ENCODE data around the gene MX2.
"Not testable (repeated sequence)": the region's sequence is repeated elsewhere in the genome, so short reads cannot be mapped to it uniquely, and the experiment has no call there.

Gene MX2

DNA sequence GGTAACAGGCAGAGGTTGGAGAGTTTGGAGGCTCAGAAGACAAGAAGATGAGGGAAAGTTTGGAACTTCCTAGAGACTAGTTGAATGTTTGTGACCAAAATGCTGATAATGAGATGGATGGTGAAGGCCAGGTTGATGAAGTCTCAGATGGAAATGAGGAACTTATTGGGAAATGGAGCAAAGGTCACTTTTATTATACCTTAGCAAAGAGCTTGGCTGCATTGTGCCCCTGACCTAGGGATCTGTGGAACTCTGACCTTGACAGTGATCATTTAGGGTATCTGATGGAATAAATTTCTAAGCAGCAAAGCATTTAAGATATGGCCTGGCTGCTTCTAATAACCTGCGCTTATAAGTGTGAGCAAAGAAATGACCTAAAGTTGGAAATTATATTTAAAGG is 28.1 kb upstream of the MX2 start:
- H3K4me3 ChIP-seq (ENCODE audit: low read length), result no peak overlapping the region
- DNase-seq (ENCODE audit: low read depth, low spot score), result no peak

- no peak overlapping the region for H3K4me3 ChIP-seq (ENCODE audit: low read length)
- no peak for DNase-seq (ENCODE audit: low read depth, low spot score)
Measured at GRCh38 chr21:41337515-41337914, 24.3 kb upstream of the MX2 start.

- no peak overlapping the region for H3K4me3 ChIP-seq (ENCODE audit: low read length)
- no peak for DNase-seq (ENCODE audit: low read depth, low spot score)
Measured at GRCh38 chr21:41338455-41338854, 23.4 kb upstream of the MX2 start.

GRCh38 chr21:41342035-41342434 is 19.8 kb upstream of the MX2 start:
- no peak for DNase-seq (ENCODE audit: low read depth, low spot score)

DNA sequence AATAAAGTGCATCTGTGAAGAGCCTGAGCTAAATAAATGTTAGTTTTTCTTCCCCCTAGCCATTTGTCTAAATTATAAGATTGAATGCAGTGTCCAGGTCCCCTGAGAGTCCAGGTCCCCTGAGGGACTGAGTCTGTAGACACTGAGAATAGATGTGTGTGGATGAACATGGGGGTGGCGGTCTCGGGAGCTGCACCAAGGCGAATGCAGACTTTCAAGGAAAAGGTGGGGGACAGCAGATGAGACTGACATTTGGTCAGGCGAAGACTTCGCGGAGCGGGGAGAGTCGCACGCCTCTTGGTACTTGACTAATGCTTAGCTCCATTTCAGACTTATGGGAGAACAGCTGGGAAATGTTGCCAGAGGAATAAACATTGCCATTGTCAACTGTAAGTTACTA is 17.7 kb upstream of the MX2 start:
- H3K4me3 ChIP-seq (ENCODE audit: low read length), result no peak overlapping the region
- no peak for DNase-seq (ENCODE audit: low read depth, low spot score)

More at GRCh38 chr21:41342035-41342434, 19.8 kb upstream of the MX2 start:
- no peak overlapping the region for H3K4me3 ChIP-seq (ENCODE audit: low read length)

DNA sequence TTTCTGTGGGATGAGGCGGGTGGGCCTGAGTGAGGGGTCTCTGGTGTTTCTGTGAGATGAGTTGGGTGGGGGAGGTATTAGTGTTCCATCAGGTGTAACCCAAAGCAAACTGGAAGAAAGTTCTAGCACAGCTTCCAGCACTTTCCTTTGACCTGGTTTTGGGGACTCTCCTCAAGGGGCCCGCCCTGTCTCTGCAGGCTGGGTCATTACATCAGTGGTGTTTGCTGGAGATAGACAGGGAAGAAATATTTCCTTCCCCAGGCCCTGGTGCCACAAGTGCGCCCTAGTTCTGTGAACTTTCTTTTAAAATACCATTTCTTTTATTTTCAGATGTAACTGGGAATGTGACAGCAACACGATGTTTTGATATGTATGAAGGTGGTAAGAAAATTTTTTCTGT is 16.5 kb upstream of the MX2 start:
- no peak for DNase-seq (ENCODE audit: low read depth, low spot score)
- H3K4me3 ChIP-seq (ENCODE audit: low read length), result no peak overlapping the region

- no peak overlapping the region for H3K4me3 ChIP-seq (ENCODE audit: low read length)
- DNase-seq (ENCODE audit: low read depth, low spot score), result no peak
Measured at GRCh38 chr21:41345934-41346685, 15.7 kb upstream of the MX2 start.

DNA sequence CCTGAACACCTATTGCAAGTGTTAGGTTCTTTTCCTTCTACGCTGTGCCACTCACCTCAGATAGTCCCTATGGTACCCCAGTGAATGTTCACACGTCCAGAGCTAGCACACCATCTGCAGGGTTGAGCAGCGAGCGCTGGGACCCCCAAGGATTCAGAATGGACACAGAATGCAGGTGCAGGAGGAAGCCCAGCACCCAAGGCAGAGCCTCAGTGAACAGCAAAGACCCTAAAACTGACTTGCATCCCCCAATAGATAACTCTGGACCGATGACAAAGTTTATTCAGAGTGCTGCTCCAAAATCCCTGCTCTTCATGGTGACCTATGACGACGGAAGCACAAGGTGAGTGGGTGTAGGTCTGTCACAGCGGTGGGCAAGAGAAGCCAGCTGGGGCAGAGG is 15.1 kb upstream of the MX2 start:
- no peak for DNase-seq (ENCODE audit: low read depth, low spot score)
- no peak overlapping the region for H3K4me3 ChIP-seq (ENCODE audit: low read length)

DNA sequence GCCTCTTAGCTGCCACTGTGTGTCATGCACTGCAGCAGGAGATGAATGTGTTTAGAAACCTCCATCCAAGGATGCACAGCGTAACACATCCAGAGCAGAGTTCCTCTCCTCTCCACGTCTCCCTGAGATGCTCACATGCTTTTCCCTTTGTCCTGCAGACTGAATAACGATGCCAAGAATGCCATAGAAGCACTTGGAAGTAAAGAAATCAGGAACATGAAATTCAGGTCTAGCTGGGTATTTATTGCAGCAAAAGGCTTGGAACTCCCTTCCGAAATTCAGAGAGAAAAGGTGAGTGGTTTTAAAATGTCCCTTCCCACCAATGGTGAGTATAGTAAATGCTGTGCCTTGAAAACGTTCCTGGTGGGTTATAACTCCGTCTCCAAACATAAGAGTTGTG is 13.4 kb upstream of the MX2 start:
- H3K4me3 ChIP-seq (ENCODE audit: low read length), result no peak overlapping the region
- DNase-seq (ENCODE audit: low read depth, low spot score), result no peak

DNA sequence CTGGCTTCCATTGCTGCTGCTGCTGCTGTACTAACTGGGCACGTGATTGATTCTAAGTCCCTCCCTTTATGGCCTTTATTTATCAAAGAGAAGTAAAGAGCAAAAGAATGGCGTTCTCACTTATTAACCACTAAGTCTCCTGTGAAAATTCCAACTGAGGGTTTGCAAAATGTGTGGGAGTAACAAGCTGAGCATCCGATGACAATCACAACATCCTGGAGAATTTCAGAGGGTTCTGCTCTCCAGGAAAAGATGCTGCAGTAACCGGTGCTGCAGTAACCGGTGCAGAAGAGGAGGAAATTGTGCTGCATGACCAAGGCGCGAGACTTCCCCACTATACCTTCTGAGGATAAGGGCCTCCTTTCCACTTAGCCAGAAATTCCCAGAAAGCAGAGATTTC is 12.7 kb upstream of the MX2 start:
- no peak overlapping the region for H3K4me3 ChIP-seq (ENCODE audit: low read length)

GRCh38 chr21:41349619-41350390 is 12.0 kb upstream of the MX2 start:
- DNase-seq (ENCODE audit: low read depth, low spot score), result no peak

More for the DNA sequence above, 12.7 kb upstream of the MX2 start:
- DNase-seq (ENCODE audit: low read depth, low spot score), result no peak

GRCh38 chr21:41350436-41351155 is 11.2 kb upstream of the MX2 start:
- DNase-seq (ENCODE audit: low read depth, low spot score), result no peak
- H3K4me3 ChIP-seq (ENCODE audit: low read length), result no peak overlapping the region

More at GRCh38 chr21:41349619-41350390, 12.0 kb upstream of the MX2 start:
- H3K4me3 ChIP-seq (ENCODE audit: low read length), result no peak overlapping the region

- no peak for DNase-seq (ENCODE audit: low read depth, low spot score)
- H3K4me3 ChIP-seq (ENCODE audit: low read length), result no peak overlapping the region
Measured at GRCh38 chr21:41357546-41357945, 4.3 kb upstream of the MX2 start.

- no peak overlapping the region for H3K4me3 ChIP-seq (ENCODE audit: low read length)
- no peak for DNase-seq (ENCODE audit: low read depth, low spot score)
Measured at GRCh38 chr21:41358193-41359166, 3.3 kb upstream of the MX2 start.

DNA sequence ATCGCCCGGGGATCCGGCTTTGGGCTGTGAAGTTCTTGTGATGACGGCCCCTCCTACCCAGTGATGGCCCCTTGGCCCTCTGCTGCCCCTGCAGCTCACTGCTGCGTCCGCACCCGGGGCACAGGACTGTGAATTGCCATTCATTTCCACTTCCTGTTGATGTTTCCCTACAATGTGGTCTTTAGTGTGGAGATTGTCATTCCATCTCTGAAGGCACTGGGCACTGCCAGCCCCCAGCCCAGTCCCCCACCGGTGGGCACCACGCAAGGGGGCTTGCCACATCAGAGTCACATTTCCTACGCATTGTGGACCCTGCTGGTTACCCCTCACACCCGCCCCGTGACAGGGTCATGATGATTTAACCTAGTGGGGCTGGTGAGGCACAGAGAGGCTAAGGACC is 2.5 kb upstream of the MX2 start:
- H3K4me3 ChIP-seq (ENCODE audit: low read length), result no peak overlapping the region
- DNase-seq (ENCODE audit: low read depth, low spot score), result no peak

DNA sequence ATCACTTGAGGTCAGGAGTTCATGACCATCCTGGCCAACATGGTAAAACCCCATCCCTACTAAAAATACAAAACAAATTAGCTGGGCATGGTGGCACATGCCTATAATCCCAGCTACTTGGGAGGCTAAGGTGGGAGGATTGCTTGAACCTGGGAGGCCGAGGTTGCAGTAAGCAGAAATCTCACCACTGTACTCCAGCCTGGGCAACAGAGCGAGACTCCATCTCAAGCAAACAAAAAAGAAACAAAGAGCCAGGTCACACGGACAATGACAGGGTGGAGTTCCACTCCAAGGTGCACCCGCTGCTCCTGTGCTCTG is 2.1 kb upstream of the MX2 start:
- not testable (repeated sequence) for H3K4me3 ChIP-seq (ENCODE audit: low read length); DNase-seq (ENCODE audit: low read depth, low spot score)

DNA sequence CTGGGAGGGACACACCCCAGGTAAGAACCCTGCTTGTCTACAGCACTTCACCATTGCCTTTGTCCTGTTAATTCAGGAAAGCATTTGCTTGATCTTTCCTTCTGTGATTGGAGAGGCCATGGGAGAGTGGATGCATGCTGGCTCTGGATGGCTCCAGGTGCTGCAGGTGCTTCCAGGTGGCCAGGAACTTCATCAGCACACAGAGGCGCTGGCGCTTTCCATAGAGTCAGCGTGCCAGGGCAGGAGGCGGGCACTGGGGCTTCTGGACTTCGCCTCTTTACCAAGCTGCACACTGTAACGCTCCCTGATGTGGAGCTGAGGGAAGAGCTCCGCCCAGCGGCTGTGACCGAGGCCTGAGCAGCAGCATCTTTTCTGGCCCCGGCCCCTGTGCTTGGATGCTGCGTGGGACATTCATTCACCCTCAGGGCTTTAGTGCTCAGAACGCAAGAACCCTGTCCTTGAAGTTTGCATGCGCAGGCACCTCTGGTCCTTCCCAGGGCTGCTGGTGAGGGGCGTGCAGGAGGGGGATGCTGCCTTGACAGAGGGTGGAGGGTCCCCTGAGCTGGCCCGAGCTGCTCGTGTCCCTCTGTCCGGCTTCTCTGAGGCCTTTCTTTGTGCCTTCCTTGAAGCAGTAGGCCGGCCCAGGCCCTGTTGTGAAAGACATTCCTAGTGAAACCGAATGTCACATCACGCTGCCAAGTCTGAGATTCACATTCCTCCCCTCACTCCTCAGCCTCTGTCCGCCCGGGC is 1.6 kb upstream of the MX2 start:
- DNase-seq (ENCODE audit: low read depth, low spot score), result no peak
- H3K4me3 ChIP-seq (ENCODE audit: low read length), result no peak overlapping the region

GRCh38 chr21:41361053-41361785 is 608 bp upstream of the MX2 start:
- H3K4me3 ChIP-seq (ENCODE audit: low read length), result peak overlapping the region; percentile 8
- DNase-seq (ENCODE audit: low read depth, low spot score), result no peak

All from Jurkat, Clone E6-1 (cell line).